ENCODE results near the gene ZC2HC1C. TPM values are rescaled to one million over a fixed set of nuclear protein-coding genes. Genes with fewer than 3 reads are reported as not detected.

ZC2HC1C gene
- total and polyA plus RNA-seq, 7 donors: 1.2 to 4.6 (median 4.3) TPM

DNA sequence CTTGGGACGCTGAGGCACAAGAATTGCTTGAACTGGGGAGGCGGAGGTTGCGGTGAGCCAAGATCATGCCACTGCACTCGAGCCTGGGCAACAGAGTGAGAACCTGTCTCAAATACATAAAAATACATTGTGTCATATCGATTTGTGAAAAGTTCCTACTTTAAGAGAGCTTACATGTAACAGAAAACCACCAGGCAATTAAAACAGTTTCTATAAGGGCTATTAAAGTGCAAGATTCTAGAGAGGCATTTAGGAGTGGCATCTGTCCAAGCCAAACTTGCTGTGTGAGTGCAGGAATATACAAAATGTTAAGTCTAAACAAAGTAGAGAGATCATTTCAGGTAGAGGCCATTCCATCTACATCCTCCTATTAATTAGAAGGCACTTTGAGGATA, 59.2 kb downstream of the ZC2HC1C start:
- Histone ChIP-seq H3K36me3 (peaks cover 0 to 17% (median 3%) of the 10 kb centered on the region in 4 donors), H3K4me1 (peaks cover 0 to 37% (median 29%) of the 10 kb centered on the region in 4 donors), H3K27ac (peak overlapping the region in 1 of 4 donors; percentile 93), H3K4me3 (no peak overlapping the region), H3K9me3 (no peaks in the 10 kb centered on the region), H3K27me3 (no peaks in the 10 kb centered on the region)
- DNase-seq: no peak
- TF ChIP-seq CTCF (IDR thresholded peaks at IDR 0.05) (no peak), EP300 (IDR thresholded peaks at IDR 0.05) (no peak), POLR2AphosphoS5 (IDR thresholded peaks at IDR 0.05) (no peak), POLR2A (IDR thresholded peaks at IDR 0.05) (no peak)
- 67 to 86% methylated on average over 5 of the region's 5 CpGs for WGBS, 2 donors
- intact Hi-C loops (cut with DNase I): no loop called here

Small RNA genes lying within 50 kb of the gene (small RNA-seq; reads per million reads assigned to genes)
- 0 reads per million in 3 donors for gene HIF1AP1
- 0 reads per million in 3 donors for gene RNU6-689P

Other genes starting within 250 kb of the ZC2HC1C start
- under 1 TPM in 1 of 4 donors, not detected in 3; 0.16 TPM for gene PROX2, start 193.5 kb upstream of the ZC2HC1C start, total RNA-seq
- under 1 TPM in 1 of 3 donors, not detected in 2; 0.01 TPM for gene PROX2, start 193.5 kb upstream of the ZC2HC1C start, polyA plus RNA-seq
- gene DLST, start 187.7 kb upstream of the ZC2HC1C start, total RNA-seq: 100 to 1,000 TPM in 1 of 4 donors, 10 to 100 TPM in 3; 68.6 to 114 (median 71.8) TPM
- gene DLST, start 187.7 kb upstream of the ZC2HC1C start, polyA plus RNA-seq: 100 to 1,000 TPM in 2 of 3 donors, 10 to 100 TPM in 1; 66.1 to 114 (median 105) TPM
- gene RPS6KL1, start 146.4 kb upstream of the ZC2HC1C start, total RNA-seq: 10 to 100 TPM in 1 of 4 donors, 1 to 10 TPM in 3; 4.6 to 11.1 (median 6.7) TPM
- gene RPS6KL1, start 146.4 kb upstream of the ZC2HC1C start, polyA plus RNA-seq: 1 to 10 TPM; 1.8 to 4.0 (median 2.8) TPM
- 10 to 100 TPM in 2 of 4 donors, 1 to 10 TPM in 2; 3.6 to 15.6 (median 9.7) TPM for gene PGF, start 114.0 kb upstream of the ZC2HC1C start, total RNA-seq
- gene PGF, start 114.0 kb upstream of the ZC2HC1C start, polyA plus RNA-seq: 1 to 10 TPM; 1.2 to 9.1 (median 1.6) TPM
- gene EIF2B2, start 66.7 kb upstream of the ZC2HC1C start, total RNA-seq: 10 to 100 TPM; 34.1 to 37.5 (median 35.3) TPM
- 10 to 100 TPM; 25.2 to 45.5 (median 40.0) TPM for gene EIF2B2, start 66.7 kb upstream of the ZC2HC1C start, polyA plus RNA-seq
- 10 to 100 TPM; 30.0 to 42.9 (median 34.7) TPM for gene MLH3, start 18.2 kb upstream of the ZC2HC1C start, total RNA-seq
- 10 to 100 TPM in 1 of 3 donors, 1 to 10 TPM in 2; 3.6 to 12.5 (median 5.1) TPM for gene MLH3, start 18.2 kb upstream of the ZC2HC1C start, polyA plus RNA-seq
- gene ACYP1, start 5.6 kb upstream of the ZC2HC1C start, total RNA-seq: 10 to 100 TPM in 3 of 4 donors, 1 to 10 TPM in 1; 4.2 to 23.5 (median 19.2) TPM
- gene ACYP1, start 5.6 kb upstream of the ZC2HC1C start, polyA plus RNA-seq: 10 to 100 TPM; 18.6 to 36.3 (median 23.3) TPM
- gene NEK9, start 57.4 kb downstream of the ZC2HC1C start, total RNA-seq: 10 to 100 TPM; 54.4 to 66.7 (median 59.9) TPM
- gene NEK9, start 57.4 kb downstream of the ZC2HC1C start, polyA plus RNA-seq: 10 to 100 TPM in 2 of 3 donors, 1 to 10 TPM in 1; 9.0 to 38.8 (median 11.4) TPM
- gene TMED10, start 107.0 kb downstream of the ZC2HC1C start, total RNA-seq: 100 to 1,000 TPM; 107 to 175 (median 165) TPM
- 100 to 1,000 TPM in 1 of 3 donors, 10 to 100 TPM in 2; 38.4 to 236 (median 51.1) TPM for gene TMED10, start 107.0 kb downstream of the ZC2HC1C start, polyA plus RNA-seq
- gene FOS, start 209.2 kb downstream of the ZC2HC1C start, total RNA-seq: 1,000 to 10,000 TPM in 1 of 4 donors, 100 to 1,000 TPM in 3; 172 to 1,048 (median 650) TPM
- 100 to 1,000 TPM; 108 to 374 (median 306) TPM for gene FOS, start 209.2 kb downstream of the ZC2HC1C start, polyA plus RNA-seq